GM12892 (cell line): ENCODE data around the gene GJD2.

ENCODE experiments used
- POLR2A ChIP-seq: IDR thresholded peaks from 2 replicates; pipeline ENCODE4 v1.6.1; 2011; ENCODE audit warnings: low read depth, low read length, control low read depth
- POLR2AphosphoS5 ChIP-seq: IDR thresholded peaks from 2 replicates; pipeline ENCODE4 v1.6.1; 2011; ENCODE audit warnings: low read depth, low read length, control low read depth
- TAF1 ChIP-seq: IDR thresholded peaks from 2 replicates; pipeline ENCODE4 v1.6.1; 2011; ENCODE audit warnings: low read depth, mild to moderate bottlenecking, control low read depth, low read length, borderline replicate concordance

DNA sequence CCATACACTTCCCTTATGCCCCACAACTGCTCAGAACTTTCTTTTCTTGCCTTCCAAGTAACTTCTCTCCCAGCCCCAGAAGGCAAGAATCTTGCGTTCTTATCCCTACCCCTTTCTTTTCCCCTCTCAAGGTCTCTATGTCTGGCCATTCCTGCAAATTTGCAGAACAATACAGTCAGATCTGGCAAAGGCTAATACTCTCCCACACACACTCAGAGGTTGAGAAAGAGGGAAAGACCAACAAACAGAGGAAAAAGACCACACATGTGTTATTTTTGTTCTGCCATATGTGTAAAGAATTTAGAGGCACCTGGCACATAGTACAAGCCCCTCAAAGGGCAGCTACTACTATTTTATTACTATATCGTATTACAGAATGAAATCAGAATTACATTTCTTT is 25.7 kb downstream of the GJD2 start:
- TF ChIP-seq POLR2A (no peak), POLR2AphosphoS5 (no peak), TAF1 (no peak)
